HG02759 (cell line): ENCODE measurements around the gene ODF2.
"Not testable (repeated sequence)": the region's sequence is repeated elsewhere in the genome, so short reads cannot be mapped to it uniquely, and the experiment has no call there.

Source experiments
- ATAC-seq: cut with Tn5 transposase; IDR thresholded peaks from one replicate; pipeline ENCODE4 v1.9.1; 2021; ENCODE audit warnings: mild to moderate bottlenecking, moderate library complexity; ENCODE audit not compliant: unreplicated experiment

The ODF2 gene

GRCh38 chr9:128481561-128481960, 25.8 kb downstream of the ODF2 start:
- no peak for ATAC-seq

DNA sequence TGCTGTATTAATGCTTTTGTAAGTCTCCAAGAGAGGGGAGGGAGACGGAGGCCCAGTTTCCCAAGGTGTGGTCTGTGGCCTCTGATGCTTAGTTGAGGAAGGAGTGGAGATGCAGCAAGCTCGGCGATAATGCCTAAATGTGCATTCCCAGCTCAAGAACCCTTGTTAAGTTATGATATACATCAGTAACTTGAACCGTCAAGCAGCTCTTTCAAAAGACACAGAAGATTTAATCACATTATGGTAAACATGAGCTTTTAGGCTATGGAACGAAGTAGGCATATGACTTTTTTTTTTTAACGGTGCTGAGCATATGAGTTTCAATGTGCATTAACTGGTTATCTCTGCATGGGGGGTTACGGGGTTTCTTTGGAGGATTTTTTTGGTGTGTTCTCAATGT, 26.4 kb downstream of the ODF2 start:
- ATAC-seq, result no peak

- ATAC-seq, result no peak
Observed at GRCh38 chr9:128484686-128485413, 29.0 kb downstream of the ODF2 start.

DNA sequence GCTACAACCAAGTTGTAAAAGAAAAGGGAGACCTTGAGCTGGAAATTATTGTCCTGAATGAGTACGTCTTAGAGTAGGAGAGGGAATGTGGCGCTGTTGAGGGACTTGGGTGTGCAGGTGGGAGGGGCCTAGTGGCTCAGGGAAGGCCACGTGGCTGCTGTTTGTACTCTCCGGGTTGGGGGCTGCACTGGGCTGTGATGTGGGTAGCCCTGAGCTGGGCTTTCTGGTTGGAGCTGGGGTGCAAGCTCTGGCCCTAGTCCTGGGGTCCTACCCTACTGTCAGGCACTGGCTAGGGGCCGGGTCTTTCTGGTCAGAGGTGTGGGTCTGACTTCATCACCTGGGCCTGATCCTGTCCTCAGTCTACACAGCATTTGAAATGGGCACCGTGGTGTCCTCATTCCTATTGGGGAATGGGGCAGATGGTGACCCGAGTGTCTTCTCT, 29.6 kb downstream of the ODF2 start:
- ATAC-seq, result no peak

DNA sequence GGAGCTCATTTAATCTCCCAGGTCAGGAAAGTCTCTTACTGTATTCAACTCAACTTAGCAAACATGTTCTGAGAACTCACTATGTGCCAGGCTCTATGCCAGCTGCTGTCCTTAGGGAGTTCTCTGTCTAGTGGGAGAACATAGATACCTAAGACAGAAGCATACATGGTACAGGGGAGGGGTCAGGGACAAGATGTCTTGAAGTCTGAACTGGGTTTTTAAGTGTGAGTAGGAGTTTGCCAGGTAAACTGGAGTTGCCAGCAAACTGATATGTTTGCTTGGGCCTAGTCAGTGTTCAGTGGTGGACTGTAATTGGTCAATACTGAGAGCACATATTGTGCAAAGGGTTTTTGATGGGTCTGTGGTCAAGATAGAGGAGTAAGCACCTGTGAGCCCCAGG, 30.4 kb downstream of the ODF2 start:
- no peak for ATAC-seq

- no peak for ATAC-seq
Observed at GRCh38 chr9:128493424-128493823, 37.6 kb downstream of the ODF2 start.

DNA sequence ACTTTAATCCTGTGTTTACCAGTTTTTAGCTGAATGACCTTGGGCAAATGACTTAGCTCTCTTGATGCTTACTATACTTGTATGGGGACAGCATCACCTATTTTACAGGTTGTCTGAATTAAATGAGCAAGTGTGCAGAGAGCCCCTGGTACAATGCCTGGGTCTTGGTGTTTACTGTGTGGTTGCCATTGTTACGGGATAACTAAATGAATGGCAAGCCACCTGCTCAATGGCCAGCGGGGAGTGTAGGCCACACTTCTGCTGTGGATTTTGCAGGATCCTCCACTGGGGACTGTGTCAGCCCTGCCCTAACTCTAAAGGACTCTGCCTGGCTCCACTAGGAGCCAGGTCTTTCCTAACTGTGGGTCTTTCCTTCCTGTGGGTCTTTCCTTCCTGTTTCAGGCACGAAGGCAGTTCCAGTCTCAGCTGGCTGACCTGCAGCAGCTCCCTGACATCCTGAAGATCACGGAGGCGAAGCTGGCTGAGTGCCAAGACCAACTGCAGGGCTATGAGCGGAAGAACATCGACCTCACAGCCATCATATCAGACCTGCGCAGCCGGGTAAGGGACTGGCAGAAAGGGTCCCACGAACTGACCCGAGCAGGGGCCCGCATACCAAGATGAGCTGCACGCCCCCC, 38.4 kb downstream of the ODF2 start:
- no peak for ATAC-seq

- ATAC-seq, result no peak
Observed at GRCh38 chr9:128494746-128495129, 38.9 kb downstream of the ODF2 start.

GRCh38 chr9:128495296-128495695, 39.5 kb downstream of the ODF2 start:
- ATAC-seq, result no peak

GRCh38 chr9:128495804-128496417, 40.1 kb downstream of the ODF2 start:
- ATAC-seq, result no peak

GRCh38 chr9:128497824-128498610, 42.2 kb downstream of the ODF2 start:
- ATAC-seq, result no peak

DNA sequence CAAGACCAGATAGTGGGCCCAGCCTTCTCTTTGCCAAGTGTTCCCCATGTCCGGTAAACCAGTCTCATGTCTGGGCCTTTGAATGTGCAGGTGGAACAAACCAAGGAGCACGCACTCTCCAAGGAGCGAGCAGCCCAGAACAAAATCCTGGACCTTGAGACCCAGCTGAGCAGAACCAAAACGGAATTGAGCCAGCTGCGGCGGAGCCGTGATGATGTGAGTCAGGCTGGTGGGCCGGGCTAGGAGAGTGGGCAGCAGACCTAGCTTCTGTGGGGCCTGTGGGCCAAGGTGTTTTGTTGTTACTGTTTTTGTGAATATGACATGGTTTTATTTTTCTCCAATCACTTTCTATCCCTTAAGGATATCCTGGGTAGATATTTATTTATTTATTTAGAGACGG, 43.1 kb downstream of the ODF2 start:
- ATAC-seq, result no peak

DNA sequence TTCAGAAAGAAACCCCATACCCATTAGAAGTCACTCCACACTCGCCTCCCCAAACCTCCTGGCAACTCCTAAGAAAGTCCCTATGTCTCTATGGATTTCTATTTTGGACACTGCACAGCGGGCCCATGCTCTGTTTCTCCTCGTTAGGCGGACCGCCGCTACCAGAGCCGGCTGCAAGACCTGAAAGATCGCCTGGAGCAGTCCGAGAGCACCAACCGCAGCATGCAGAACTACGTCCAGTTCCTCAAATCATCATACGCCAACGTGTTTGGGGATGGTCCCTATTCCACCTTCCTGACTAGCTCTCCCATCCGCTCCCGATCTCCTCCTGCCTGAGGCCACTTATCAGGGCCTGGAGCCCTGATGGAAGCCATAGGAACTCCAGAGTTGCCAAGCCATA, 44.1 kb downstream of the ODF2 start:
- ATAC-seq, result no peak

DNA sequence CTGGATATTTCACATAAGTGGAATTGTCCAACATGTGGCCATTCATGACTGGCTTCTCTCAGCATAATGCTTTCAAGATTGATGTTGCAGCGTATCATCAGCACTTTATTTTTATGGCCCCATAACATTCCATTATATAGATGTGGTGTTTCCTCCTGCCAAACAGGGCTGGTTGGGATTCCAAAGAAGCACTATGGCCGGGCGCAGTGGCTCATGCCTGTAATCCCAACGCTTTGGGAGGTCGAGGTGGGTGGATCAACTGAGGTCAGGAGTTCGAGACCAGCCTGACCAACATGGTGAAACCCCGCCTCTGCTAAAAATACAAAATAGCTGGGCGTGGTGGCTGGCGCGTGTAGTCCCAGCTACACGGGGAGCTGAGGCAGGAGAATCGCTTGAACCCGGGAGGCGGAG, 47.6 kb downstream of the ODF2 start:
- not testable (repeated sequence) for ATAC-seq

GRCh38 chr9:128503870-128504269, 48.1 kb downstream of the ODF2 start:
- ATAC-seq, result no peak

DNA sequence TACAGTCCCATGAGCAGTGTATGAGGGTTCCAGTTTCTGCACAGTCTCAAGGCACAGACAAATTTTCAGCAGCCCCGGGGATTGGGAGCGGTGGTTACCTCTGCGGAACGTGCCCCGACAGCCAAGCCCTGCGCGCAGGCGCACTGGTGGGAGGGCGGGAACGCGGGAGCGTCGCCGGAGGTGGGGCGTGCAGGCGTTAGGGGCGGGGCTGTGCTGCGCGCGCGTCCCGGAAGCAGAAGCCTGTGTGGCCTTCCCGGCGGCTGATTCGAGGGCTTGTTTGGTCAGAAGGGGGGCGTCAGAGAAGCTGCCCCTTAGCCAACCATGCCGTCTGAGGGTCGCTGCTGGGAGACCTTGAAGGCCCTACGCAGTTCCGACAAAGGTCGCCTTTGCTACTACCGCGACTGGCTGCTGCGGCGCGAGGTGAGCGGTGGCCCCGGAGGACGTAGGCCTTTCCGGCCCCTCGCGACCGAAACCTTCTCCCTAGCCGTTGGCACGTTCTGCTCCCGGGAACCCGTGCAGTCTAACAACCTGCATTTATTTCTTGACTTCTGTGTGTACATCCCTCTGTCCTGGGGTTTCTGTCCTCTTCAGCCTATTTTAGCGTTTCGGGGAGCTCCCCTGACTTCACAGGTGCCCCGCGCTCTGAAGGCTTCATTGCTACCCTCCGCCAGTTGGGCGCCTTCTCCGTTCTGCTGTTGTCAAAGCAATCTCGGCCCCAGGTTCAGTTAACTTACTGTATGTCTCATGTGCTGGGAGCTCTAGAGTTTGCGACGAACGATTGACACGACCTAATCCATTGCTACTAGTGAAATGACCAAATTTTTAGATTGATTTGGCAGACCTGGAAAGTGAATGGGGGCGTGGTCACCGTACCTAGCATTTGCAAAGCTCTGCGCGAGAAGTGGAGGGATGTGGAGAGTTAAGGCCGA, 48.9 kb downstream of the ODF2 start, which contains the start of gene GLE1:
TSS of gene GLE1 (plus strand) at position 235 of the 929 bp plus-strand sequence. CDS start at position 322, 87 bp downstream.
- peak; percentile 91 for ATAC-seq

- ATAC-seq, result no peak
Observed at GRCh38 chr9:128505414-128505765, 49.6 kb downstream of the ODF2 start.

- ATAC-seq, result not testable (repeated sequence)
Observed at GRCh38 chr9:128505906-128506305, 50.1 kb downstream of the ODF2 start.

- ATAC-seq, result no peak
Observed at GRCh38 chr9:128512820-128513219, 57.0 kb downstream of the ODF2 start.

DNA sequence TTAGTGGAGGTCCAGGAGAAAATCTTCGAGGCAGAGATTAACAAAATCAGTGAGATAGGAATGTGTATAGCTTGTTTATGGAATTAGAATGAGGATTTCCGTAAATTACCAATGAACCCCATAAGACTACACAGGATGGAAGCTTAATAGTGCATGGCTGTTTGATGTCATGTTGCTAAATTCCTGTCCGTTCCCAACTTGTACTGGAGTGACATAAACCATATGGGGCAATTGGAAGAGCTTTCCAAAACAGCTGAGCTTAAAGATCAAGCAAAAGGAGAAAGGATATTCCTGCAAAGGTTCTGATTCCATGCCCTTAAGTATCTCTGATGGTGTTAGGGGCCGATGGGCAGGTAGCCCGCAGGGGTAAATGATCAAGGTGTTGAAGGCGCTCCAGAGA, 66.2 kb downstream of the ODF2 start:
- no peak for ATAC-seq
